Measurements from ENCODE around the gene NHSL1. TPM values are rescaled to one million over a fixed set of nuclear protein-coding genes. Genes with fewer than 3 reads are reported as not detected.

The NHSL1 gene
- total and polyA plus RNA-seq, 2 donors (not counting 3 experiments of a cell fraction or from before 2014, with no cell fraction given): 24.8 to 55.0 TPM

DNA sequence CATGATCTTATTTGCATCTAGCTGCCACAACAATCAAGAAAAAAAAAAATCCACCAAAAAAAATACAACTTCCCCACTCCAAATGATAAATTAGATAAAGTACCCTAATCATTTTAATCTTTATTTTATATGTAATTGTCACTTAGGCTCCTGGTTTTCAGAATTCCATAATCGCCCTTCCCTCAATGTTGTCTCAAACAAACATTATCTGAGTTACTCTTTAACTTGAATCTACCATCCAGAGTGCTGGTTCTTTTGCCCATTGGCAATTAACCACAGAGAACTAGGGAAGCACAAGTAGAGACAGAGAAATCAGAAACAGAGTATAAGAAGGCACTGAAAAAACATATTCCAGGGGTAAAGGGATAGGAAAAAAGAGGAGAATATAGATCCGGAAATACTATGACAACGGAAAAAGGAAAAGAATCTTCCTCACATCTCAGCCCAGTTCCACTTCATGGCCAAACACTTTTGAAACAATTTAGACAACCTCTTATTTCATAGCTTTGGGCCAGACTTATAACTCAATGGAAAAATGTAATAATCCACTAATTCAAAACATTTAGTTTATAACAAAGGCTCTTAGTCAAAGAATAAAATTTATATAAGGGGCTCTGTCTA lies 861 bp upstream of the NHSL1 start:
- Histone ChIP-seq H3K79me2 (ENCODE audit: control insufficient read depth, insufficient read depth, low read length) (peaks cover 92% of the 10 kb centered on the region), H4K20me1 (replicated peaks; ENCODE audit: control insufficient read depth, extremely low read depth, insufficient read depth, low read length) (peaks cover 31% of the 10 kb centered on the region), H3K4me1 (ENCODE audit: control insufficient read depth, extremely low read depth, insufficient read depth, low read length) (no peaks in the 10 kb centered on the region), H3K27me3 (ENCODE audit: control insufficient read depth in 2 of 2, insufficient read depth in 2 of 2, low read length in 2 of 2) (no peaks in the 10 kb centered on the region), H3K9me3 (replicated peaks; ENCODE audit: control insufficient read depth, insufficient read depth, low read length) (no peaks in the 10 kb centered on the region), H3K4me3 (replicated peaks in 1 of 3; ENCODE audit: insufficient read depth in 1 of 3, low read depth in 1 of 3, low read length in 3 of 3) (no peak overlapping the region), H3K4me2 (ENCODE audit: insufficient read depth, low read length) (no peak overlapping the region), H3K27ac (ENCODE audit: insufficient read depth, low read depth, low read length) (no peak overlapping the region), H3K9ac (replicated peaks; ENCODE audit: extremely low read depth, insufficient read depth, low read length) (no peak overlapping the region), H3K9me1 (replicated peaks; ENCODE audit: control insufficient read depth, extremely low read depth, insufficient read depth, low read length) (no peaks in the 10 kb centered on the region), H3K36me3 (ENCODE audit: control insufficient read depth in 2 of 2, extremely low read depth in 1 of 2, insufficient read depth in 2 of 2, low read length in 2 of 2) (no peaks in the 10 kb centered on the region), H2AFZ (ENCODE audit: low read depth, low read length) (no peak overlapping the region)
- intact Hi-C loops (cut with micrococcal nuclease) (no loop called here), dilution Hi-C loops (cut with MboI; ENCODE audit: extremely low pct_ligation_motif_present, low sequenced_read_pairs) (no loop called here)
- FAIRE-seq: no peak
- CTCF ChIA-PET: interaction anchor here (0.7 to 1.4 kb wide), 4 partner anchors 9 to 70 kb away, joined by 3 to 5 read pairs (median 4); no protein-coding TSS in a partner anchor
- POLR2A ChIA-PET: interaction anchor here (0.6 kb wide), 1 partner anchor 18 kb away, joined by 5 read pairs; no protein-coding TSS in a partner anchor
- TF ChIP-seq, protein P1, sequence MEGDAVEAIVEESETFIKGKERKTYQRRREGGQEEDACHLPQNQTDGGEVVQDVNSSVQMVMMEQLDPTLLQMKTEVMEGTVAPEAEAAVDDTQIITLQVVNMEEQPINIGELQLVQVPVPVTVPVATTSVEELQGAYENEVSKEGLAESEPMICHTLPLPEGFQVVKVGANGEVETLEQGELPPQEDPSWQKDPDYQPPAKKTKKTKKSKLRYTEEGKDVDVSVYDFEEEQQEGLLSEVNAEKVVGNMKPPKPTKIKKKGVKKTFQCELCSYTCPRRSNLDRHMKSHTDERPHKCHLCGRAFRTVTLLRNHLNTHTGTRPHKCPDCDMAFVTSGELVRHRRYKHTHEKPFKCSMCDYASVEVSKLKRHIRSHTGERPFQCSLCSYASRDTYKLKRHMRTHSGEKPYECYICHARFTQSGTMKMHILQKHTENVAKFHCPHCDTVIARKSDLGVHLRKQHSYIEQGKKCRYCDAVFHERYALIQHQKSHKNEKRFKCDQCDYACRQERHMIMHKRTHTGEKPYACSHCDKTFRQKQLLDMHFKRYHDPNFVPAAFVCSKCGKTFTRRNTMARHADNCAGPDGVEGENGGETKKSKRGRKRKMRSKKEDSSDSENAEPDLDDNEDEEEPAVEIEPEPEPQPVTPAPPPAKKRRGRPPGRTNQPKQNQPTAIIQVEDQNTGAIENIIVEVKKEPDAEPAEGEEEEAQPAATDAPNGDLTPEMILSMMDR (IDR thresholded peaks at IDR 0.05; ENCODE audit: extremely low read depth in 1 of 2, insufficient read depth in 1 of 2, low read depth in 1 of 2, low read length in 2 of 2): no peak
- TF ChIP-seq JUN (IDR thresholded peaks at IDR 0.05; ENCODE audit: borderline replicate concordance, insufficient read depth, insufficient read length, low read depth) (no peak), POLR2A (IDR thresholded peaks at IDR 0.05; ENCODE audit: low read depth, low read length) (no peak), MYC (IDR thresholded peaks at IDR 0.05; ENCODE audit: low read depth, low read length) (no peak), GATA2 (IDR thresholded peaks at IDR 0.05; ENCODE audit: insufficient read depth, insufficient read length, low read depth, low read length) (no peak)
- no TSS peak for BruUV-seq (replicated peaks)
- DNase-seq (ENCODE audit: low read depth, low spot score): no peak

Measured in endothelial cell of umbilical vein (primary cell).